ENCODE data around the gene SNORC.

- TF ChIP-seq CTCF (IDR thresholded peaks at IDR 0.05) = no peak
- TF ChIP-seq POLR2A (IDR thresholded peaks at IDR 0.05) = no peak
Measured at GRCh38 chr2:232919141-232919540, 49.1 kb downstream of the SNORC start.

All from lower leg skin (tissue), 3 donors.